ENCODE results near the gene TRMT1L.

TRMT1L gene

DNA sequence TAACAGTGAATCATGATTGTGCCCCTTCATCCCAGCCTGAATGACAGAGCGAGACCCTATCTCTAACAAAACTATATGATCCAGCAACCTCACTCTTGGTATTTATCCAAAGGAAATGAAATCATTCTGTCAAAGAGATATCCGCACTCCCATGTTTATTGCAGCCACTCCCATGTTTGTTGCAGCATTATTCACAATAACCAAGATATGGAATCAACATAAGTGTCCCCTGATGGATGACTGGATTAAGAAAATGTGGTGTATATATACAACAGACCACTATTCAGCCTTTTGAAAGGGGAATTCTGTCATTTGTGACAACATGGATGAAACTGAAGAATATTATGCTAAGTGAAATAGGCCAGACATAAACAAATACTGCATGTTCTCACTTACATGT is 44.4 kb downstream of the TRMT1L start:
- Histone ChIP-seq H3K36me3 (ENCODE audit: control insufficient read depth in 2 of 2, insufficient read depth in 2 of 2, low read length in 2 of 2) (no peaks in the 10 kb centered on the region), H3K9me3 (ENCODE audit: control insufficient read depth in 2 of 2, low read length in 2 of 2) (peaks cover 5 to 6% of the 10 kb centered on the region in 2 donors), H3K4me1 (ENCODE audit: control insufficient read depth, insufficient read depth, low read length) (no peaks in the 10 kb centered on the region), H3K4me3 (ENCODE audit: low read length in 2 of 2) (no peak overlapping the region), H3K27me3 (ENCODE audit: control insufficient read depth in 1 of 2, insufficient read depth in 2 of 2, low read length in 2 of 2) (no peaks in the 10 kb centered on the region), H3K27ac (ENCODE audit: low read length) (no peak overlapping the region), H3K9ac (ENCODE audit: low read length in 2 of 2) (no peak overlapping the region)

DNA sequence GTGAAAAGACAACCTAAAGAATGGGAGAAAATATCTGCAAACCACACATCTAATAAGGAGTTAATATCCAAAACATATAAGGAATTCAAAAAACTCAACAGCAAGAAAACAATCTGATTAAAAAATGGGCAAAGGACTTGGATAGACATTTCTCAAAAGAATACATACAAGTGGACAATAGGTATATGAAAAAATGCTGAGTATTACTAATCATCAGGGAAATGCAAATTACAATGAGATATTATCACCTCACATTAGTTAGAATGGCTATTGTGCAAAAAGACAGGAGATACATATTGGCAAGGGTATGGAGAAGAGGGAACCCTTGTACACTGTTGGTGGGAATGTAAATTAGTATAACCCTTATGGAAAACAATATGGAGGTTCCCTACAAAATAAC is 44.9 kb downstream of the TRMT1L start:
- Histone ChIP-seq H3K27me3 (ENCODE audit: control insufficient read depth in 1 of 2, insufficient read depth in 2 of 2, low read length in 2 of 2) (no peaks in the 10 kb centered on the region), H3K4me3 (ENCODE audit: low read length in 2 of 2) (no peak overlapping the region), H3K4me1 (ENCODE audit: control insufficient read depth, insufficient read depth, low read length) (no peaks in the 10 kb centered on the region)

DNA sequence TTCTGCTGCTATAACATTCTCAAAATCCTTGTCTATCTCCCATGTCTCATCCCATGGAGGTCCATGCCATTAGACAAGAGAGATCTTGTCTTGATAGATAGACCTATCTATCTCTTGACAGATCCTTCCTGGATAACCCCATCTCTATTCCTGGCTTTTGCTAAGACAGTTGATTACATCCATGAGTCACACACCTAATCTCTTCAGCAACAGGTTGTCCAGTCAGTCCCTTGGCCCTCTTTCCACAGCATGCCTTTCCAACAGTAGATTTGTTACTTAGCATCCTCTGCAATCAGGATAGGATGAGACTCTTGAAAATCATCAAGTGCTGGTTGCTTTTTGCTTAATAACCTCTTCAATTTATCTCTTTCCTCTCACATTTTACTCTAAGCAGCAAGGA is 46.6 kb downstream of the TRMT1L start:
- Histone ChIP-seq H3K36me3 (ENCODE audit: control insufficient read depth in 2 of 2, insufficient read depth in 2 of 2, low read length in 2 of 2) (no peaks in the 10 kb centered on the region), H3K9ac (ENCODE audit: low read length in 2 of 2) (no peak overlapping the region), H3K27me3 (ENCODE audit: control insufficient read depth in 1 of 2, insufficient read depth in 2 of 2, low read length in 2 of 2) (no peaks in the 10 kb centered on the region), H3K4me1 (ENCODE audit: control insufficient read depth, insufficient read depth, low read length) (no peaks in the 10 kb centered on the region), H3K9me3 (ENCODE audit: control insufficient read depth in 2 of 2, low read length in 2 of 2) (peaks cover 5 to 6% of the 10 kb centered on the region in 2 donors), H3K27ac (ENCODE audit: low read length) (no peak overlapping the region), H3K4me3 (ENCODE audit: low read length in 2 of 2) (no peak overlapping the region)

More for the DNA sequence above, 44.9 kb downstream of the TRMT1L start:
- H3K9ac ChIP-seq (ENCODE audit: low read length in 2 of 2), result no peak overlapping the region
- no peaks in the 10 kb centered on the region for H3K36me3 ChIP-seq (ENCODE audit: control insufficient read depth in 2 of 2, insufficient read depth in 2 of 2, low read length in 2 of 2)
- H3K9me3 ChIP-seq (ENCODE audit: control insufficient read depth in 2 of 2, low read length in 2 of 2), result peaks cover 5 to 6% of the 10 kb centered on the region in 2 donors
- H3K27ac ChIP-seq (ENCODE audit: low read length), result no peak overlapping the region

DNA sequence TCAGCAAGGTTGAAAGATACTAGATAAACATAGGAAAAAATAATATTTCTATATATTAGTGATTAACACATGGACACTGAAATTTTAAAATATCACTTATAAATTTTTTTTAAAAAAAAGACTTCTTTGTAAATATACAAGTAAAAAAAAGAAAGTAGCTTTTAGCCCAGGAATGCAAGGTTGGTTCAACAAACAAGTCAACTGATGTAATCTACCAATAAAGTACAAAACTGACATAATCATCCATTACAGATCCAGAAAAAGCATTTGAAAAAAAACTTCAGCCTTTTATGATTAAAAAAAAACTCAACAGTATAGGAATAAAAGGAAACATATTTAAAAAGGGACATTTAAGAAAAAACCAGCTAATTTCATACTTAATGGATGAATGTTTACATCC is 48.4 kb downstream of the TRMT1L start:
- no peak overlapping the region for H3K9ac ChIP-seq (ENCODE audit: low read length in 2 of 2)
- H3K27ac ChIP-seq (ENCODE audit: low read length), result no peak overlapping the region
- H3K36me3 ChIP-seq (ENCODE audit: control insufficient read depth in 2 of 2, insufficient read depth in 2 of 2, low read length in 2 of 2), result peaks cover 0 to 10% of the 10 kb centered on the region in 2 donors
- peaks cover 5 to 6% of the 10 kb centered on the region in 2 donors for H3K9me3 ChIP-seq (ENCODE audit: control insufficient read depth in 2 of 2, low read length in 2 of 2)
- no peaks in the 10 kb centered on the region for H3K27me3 ChIP-seq (ENCODE audit: control insufficient read depth in 1 of 2, insufficient read depth in 2 of 2, low read length in 2 of 2)
- H3K4me3 ChIP-seq (ENCODE audit: low read length in 2 of 2), result no peak overlapping the region
- no peaks in the 10 kb centered on the region for H3K4me1 ChIP-seq (ENCODE audit: control insufficient read depth, insufficient read depth, low read length)

DNA sequence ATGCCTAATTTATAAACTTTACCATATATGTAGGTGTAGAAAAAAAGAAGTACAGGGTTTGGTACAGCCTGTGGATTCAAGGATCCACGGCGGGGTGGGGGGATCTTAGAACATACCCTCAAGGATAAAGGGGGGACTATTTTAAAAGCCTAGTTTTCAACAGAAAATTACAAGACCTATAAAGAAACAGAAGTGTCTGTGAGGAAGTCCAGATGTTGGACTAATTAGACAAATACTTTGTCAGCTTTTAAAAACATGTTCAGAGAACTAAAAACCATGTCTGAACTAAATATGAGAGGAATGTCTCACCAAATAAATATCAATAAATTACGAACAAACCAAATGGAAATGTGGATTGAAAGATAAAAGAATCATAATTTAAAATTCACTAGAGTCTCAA is 51.6 kb downstream of the TRMT1L start:
- H3K27me3 ChIP-seq (ENCODE audit: control insufficient read depth in 1 of 2, insufficient read depth in 2 of 2, low read length in 2 of 2), result no peaks in the 10 kb centered on the region
- H3K4me1 ChIP-seq (ENCODE audit: control insufficient read depth, insufficient read depth, low read length), result no peaks in the 10 kb centered on the region
- H3K9me3 ChIP-seq (ENCODE audit: control insufficient read depth in 2 of 2, low read length in 2 of 2), result peaks cover 5 to 6% of the 10 kb centered on the region in 2 donors
- peaks cover 0 to 10% of the 10 kb centered on the region in 2 donors for H3K36me3 ChIP-seq (ENCODE audit: control insufficient read depth in 2 of 2, insufficient read depth in 2 of 2, low read length in 2 of 2)
- H3K4me3 ChIP-seq (ENCODE audit: low read length in 2 of 2), result no peak overlapping the region
- H3K27ac ChIP-seq (ENCODE audit: low read length), result no peak overlapping the region
- H3K9ac ChIP-seq (ENCODE audit: low read length in 2 of 2), result no peak overlapping the region

DNA sequence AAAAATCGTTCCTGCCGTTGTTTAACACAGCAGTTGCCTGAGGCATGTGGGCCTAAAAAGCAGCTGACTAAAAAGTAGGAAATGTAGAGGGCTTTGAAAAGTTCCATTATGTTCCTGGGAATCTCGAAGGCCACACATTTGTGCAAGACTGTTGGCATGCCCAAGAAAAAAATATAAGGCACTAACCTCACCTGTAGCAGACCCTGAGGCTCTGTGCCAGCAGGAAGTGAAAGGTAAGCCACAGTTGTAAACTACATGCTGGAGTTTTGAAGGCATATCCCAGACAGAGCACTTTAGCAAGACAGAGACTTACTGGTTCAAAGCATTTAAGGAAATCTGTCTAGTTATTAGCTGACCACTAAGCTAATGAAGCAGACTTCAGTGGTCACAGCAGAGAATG is 52.7 kb downstream of the TRMT1L start:
- H3K27ac ChIP-seq (ENCODE audit: low read length), result no peak overlapping the region
- peaks cover under 1 to 5% of the 10 kb centered on the region in 2 donors for H3K9me3 ChIP-seq (ENCODE audit: control insufficient read depth in 2 of 2, low read length in 2 of 2)
- no peaks in the 10 kb centered on the region for H3K27me3 ChIP-seq (ENCODE audit: control insufficient read depth in 1 of 2, insufficient read depth in 2 of 2, low read length in 2 of 2)
- H3K36me3 ChIP-seq (ENCODE audit: control insufficient read depth in 2 of 2, insufficient read depth in 2 of 2, low read length in 2 of 2), result peaks cover 0 to 10% of the 10 kb centered on the region in 2 donors
- H3K4me3 ChIP-seq (ENCODE audit: low read length in 2 of 2), result no peak overlapping the region
- H3K4me1 ChIP-seq (ENCODE audit: control insufficient read depth, insufficient read depth, low read length), result no peaks in the 10 kb centered on the region
- no peak overlapping the region for H3K9ac ChIP-seq (ENCODE audit: low read length in 2 of 2)

DNA sequence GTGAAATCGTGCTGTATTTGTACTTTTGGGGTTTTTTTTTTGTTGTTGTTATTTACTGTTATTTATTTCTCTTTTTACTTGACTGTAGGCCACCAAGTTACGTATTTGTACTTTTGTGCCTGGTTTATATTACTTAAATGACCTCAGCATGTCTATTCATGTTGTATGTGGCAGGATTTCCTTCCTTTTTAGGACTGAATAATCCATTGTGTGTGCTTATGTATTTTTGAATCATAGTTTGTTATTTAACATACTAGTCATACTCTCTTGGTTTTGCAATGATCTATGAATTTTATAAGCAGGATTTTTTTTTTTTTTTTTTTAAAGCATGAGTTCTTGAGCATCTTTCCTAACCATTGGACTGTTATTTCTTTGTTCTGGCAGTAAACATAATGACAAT is 60.2 kb downstream of the TRMT1L start:
- H3K27ac ChIP-seq (ENCODE audit: low read length), result no peak overlapping the region
- H3K4me3 ChIP-seq (ENCODE audit: low read length in 2 of 2), result no peak overlapping the region
- H3K4me1 ChIP-seq (ENCODE audit: control insufficient read depth, insufficient read depth, low read length), result no peaks in the 10 kb centered on the region
- H3K9ac ChIP-seq (ENCODE audit: low read length in 2 of 2), result no peak overlapping the region
- H3K27me3 ChIP-seq (ENCODE audit: control insufficient read depth in 1 of 2, insufficient read depth in 2 of 2, low read length in 2 of 2), result no peaks in the 10 kb centered on the region
- peaks cover 0 to 7% of the 10 kb centered on the region in 2 donors for H3K36me3 ChIP-seq (ENCODE audit: control insufficient read depth in 2 of 2, insufficient read depth in 2 of 2, low read length in 2 of 2)
- no peaks in the 10 kb centered on the region for H3K9me3 ChIP-seq (ENCODE audit: control insufficient read depth in 2 of 2, low read length in 2 of 2)

DNA sequence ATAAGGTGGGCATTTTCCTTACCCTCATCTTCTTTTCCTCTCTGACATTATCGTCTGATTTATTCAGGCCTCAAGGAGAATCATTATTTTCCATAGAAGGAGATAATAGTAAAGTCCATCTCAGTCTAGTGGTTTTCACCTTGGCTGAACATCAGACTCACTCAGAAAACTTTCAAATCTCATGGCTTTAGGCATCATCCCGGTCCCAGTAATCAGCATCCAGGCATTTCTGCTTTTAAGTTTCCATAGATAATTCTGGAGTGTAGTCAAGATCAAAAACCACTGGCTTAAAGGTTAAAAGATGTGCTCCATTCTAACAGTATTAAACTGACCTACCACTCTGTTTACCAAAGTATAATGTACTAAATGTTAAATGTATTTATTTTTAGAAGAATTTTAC is 62.0 kb downstream of the TRMT1L start:
- Histone ChIP-seq H3K36me3 (ENCODE audit: control insufficient read depth in 2 of 2, insufficient read depth in 2 of 2, low read length in 2 of 2) (peaks cover 0 to 7% of the 10 kb centered on the region in 2 donors), H3K9ac (ENCODE audit: low read length in 2 of 2) (no peak overlapping the region), H3K4me1 (ENCODE audit: control insufficient read depth, insufficient read depth, low read length) (no peaks in the 10 kb centered on the region), H3K9me3 (ENCODE audit: control insufficient read depth in 2 of 2, low read length in 2 of 2) (no peaks in the 10 kb centered on the region), H3K4me3 (ENCODE audit: low read length in 2 of 2) (no peak overlapping the region), H3K27me3 (ENCODE audit: control insufficient read depth in 1 of 2, insufficient read depth in 2 of 2, low read length in 2 of 2) (no peaks in the 10 kb centered on the region), H3K27ac (ENCODE audit: low read length) (no peak overlapping the region)

DNA sequence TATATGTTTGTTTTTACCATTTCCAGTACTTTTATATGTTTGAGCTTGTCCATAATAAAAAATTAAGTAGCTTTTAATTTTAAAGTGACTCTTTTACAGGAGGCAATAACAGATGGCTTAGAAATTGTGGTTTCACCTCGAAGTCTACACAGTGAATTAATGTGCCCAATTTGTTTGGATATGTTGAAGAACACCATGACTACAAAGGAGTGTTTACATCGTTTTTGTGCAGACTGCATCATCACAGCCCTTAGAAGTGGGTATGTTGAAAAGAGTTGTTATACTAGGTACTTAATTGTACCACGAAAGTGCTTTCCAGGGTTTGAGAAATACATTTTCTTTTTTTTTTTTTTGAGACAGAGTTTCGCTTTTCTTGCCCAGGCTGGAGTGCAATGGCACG is 65.3 kb downstream of the TRMT1L start:
- peaks cover 0 to 7% of the 10 kb centered on the region in 2 donors for H3K36me3 ChIP-seq (ENCODE audit: control insufficient read depth in 2 of 2, insufficient read depth in 2 of 2, low read length in 2 of 2)
- no peak overlapping the region for H3K27ac ChIP-seq (ENCODE audit: low read length)
- H3K4me3 ChIP-seq (ENCODE audit: low read length in 2 of 2), result no peak overlapping the region
- no peaks in the 10 kb centered on the region for H3K4me1 ChIP-seq (ENCODE audit: control insufficient read depth, insufficient read depth, low read length)
- H3K9ac ChIP-seq (ENCODE audit: low read length in 2 of 2), result no peak overlapping the region
- H3K9me3 ChIP-seq (ENCODE audit: control insufficient read depth in 2 of 2, low read length in 2 of 2), result no peaks in the 10 kb centered on the region
- H3K27me3 ChIP-seq (ENCODE audit: control insufficient read depth in 1 of 2, insufficient read depth in 2 of 2, low read length in 2 of 2), result no peaks in the 10 kb centered on the region

DNA sequence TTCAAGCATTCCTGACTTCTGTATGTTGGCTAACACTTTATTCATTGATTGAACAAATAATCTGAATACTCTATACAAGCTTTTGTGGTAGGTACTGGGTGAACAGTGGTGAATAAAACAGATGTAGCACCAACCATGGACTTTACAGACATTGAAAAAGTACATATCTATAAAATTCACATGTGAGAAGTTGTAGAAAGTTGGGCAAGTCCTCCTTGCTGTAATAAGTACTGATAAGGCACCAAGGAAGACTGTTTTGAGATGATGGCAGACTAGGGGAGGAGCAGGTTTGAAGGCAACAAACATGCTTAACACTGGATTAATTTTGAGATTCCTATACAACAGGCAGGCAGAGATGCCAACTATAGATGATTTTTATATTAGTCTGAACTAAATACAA is 69.0 kb downstream of the TRMT1L start:
- H3K9me3 ChIP-seq (ENCODE audit: control insufficient read depth in 2 of 2, low read length in 2 of 2), result no peaks in the 10 kb centered on the region
- H3K9ac ChIP-seq (ENCODE audit: low read length in 2 of 2), result no peak overlapping the region
- H3K27ac ChIP-seq (ENCODE audit: low read length), result no peak overlapping the region
- H3K4me1 ChIP-seq (ENCODE audit: control insufficient read depth, insufficient read depth, low read length), result no peaks in the 10 kb centered on the region
- no peaks in the 10 kb centered on the region for H3K27me3 ChIP-seq (ENCODE audit: control insufficient read depth in 1 of 2, insufficient read depth in 2 of 2, low read length in 2 of 2)
- H3K4me3 ChIP-seq (ENCODE audit: low read length in 2 of 2), result no peak overlapping the region
- H3K36me3 ChIP-seq (ENCODE audit: control insufficient read depth in 2 of 2, insufficient read depth in 2 of 2, low read length in 2 of 2), result peaks cover 0 to 7% of the 10 kb centered on the region in 2 donors

DNA sequence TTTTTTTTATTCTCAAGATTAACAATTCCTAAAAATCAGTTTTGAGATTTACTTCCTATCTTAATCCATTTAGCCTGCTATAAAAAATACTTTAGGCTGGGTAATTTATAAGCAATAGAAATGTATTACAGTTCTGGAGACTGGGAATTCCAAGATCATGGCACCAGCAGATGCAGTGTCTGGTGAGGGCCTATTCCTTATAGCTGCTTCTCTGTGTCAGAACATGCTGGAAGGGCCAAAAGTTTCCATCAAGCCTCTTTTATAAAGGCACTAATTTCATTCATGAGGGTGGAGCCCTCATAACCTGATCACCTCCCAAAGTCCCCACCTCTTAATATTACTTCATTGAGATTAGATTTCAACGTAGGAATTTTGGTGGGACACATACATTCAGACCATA is 69.7 kb downstream of the TRMT1L start:
- Histone ChIP-seq H3K9me3 (ENCODE audit: control insufficient read depth in 2 of 2, low read length in 2 of 2) (no peaks in the 10 kb centered on the region), H3K4me3 (ENCODE audit: low read length in 2 of 2) (no peak overlapping the region), H3K4me1 (ENCODE audit: control insufficient read depth, insufficient read depth, low read length) (no peaks in the 10 kb centered on the region), H3K9ac (ENCODE audit: low read length in 2 of 2) (no peak overlapping the region), H3K27me3 (ENCODE audit: control insufficient read depth in 1 of 2, insufficient read depth in 2 of 2, low read length in 2 of 2) (no peaks in the 10 kb centered on the region), H3K27ac (ENCODE audit: low read length) (no peak overlapping the region), H3K36me3 (ENCODE audit: control insufficient read depth in 2 of 2, insufficient read depth in 2 of 2, low read length in 2 of 2) (peaks cover 0 to 7% of the 10 kb centered on the region in 2 donors)

Measured in stomach smooth muscle (tissue), 2 donors.